DMS53 (cell line): ENCODE measurements around the gene DLG2.

Experiments used
- DNase-seq: peaks from one replicate; lab custom pipeline; 2025; lab: John Stamatoyannopoulos, UW

Gene DLG2

DNA sequence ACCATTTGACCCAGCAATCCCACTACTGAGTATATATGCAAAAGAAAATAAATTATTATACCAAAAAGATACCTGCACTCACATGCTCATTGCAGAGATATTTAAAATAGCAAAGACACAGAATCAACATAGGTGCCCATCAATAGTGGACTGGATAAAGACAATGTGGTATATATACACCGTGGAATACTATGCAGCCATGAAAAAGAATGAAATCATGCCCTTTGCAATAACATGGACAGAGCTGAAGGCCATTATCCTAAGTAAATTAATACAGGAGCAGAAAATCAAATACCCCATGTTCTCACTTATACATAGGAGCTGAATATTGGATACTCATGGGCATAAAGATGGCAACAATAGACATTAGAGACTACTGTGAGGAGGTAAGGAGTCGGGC lies 68.7 kb downstream of the DLG2 start:
- DNase-seq = no peak

GRCh38 chr11:85551881-85552280 lies 75.3 kb downstream of the DLG2 start:
- DNase-seq = no peak

- DNase-seq = no peak
These were observed 85.5 kb downstream of the DLG2 start for GRCh38 chr11:85541683-85542082.

- DNase-seq = no peak
These were observed 86.4 kb downstream of the DLG2 start for GRCh38 chr11:85540635-85541205.

GRCh38 chr11:85540181-85540580 lies 87.0 kb downstream of the DLG2 start:
- no peak for DNase-seq

DNA sequence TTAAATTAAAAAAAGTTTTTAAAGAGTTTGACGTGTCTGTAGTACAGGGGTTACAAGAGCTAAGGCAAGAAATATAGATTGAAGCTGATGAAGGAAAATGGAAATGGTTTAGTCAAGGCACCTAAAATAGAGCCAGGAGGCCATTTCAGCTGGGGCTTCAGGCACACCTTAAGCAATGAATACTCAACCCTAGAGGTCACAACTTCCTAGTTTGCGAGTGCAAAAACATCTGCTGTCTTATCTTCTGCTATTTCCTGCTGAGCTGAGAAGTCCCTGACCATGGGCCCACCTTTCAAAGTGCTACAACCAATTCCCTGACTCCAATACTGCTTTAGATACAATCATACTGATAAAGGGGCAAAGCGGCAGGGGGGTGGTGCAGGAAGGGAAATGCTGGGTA lies 87.4 kb downstream of the DLG2 start:
- DNase-seq = no peak

- peak; percentile 33 for DNase-seq
These were observed 88.0 kb downstream of the DLG2 start for GRCh38 chr11:85539029-85539689.

DNA sequence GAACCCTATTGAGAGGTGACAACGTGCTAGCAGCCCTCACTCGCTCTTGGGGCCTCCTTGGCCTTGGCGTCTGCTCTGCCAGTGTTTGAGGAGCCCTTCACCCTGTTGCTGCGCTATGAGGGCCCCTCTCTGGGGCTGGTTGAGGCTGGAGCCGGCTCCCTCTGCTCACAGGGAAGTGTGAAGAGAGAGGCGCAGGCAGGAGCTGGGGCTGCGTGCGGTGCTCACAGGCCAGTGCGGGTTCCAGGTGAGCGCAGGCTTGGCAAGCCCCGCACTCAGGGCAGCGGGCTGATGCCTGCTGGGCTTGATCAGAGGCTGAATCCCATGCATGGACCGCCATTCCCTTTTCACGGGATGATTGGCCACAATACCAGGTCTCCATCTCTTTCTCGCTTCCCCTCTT lies 90.7 kb downstream of the DLG2 start:
- no peak for DNase-seq

- no peak for DNase-seq
These were observed 92.3 kb downstream of the DLG2 start for GRCh38 chr11:85534806-85535205.

GRCh38 chr11:85531191-85531897 lies 95.8 kb downstream of the DLG2 start:
- DNase-seq = no peak

DNA sequence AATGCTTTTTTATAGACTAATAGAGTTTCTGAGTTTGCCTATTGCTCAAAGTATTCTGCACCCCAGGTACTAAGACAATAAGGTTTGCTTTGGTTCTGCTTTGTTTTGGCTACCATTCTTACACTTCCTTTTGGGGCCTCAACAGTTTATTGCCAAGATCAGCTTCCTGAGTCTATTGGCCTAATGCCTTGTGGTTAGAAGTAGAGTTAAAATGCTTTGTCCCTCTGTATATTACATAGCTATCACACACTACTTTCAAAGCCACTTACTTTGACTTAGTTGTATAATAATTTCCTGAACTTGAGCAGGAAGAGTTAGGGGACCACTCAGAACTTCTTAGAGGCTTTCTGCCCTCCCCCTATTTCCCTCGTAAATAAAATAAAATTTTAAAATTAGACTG lies 96.5 kb downstream of the DLG2 start:
- no peak for DNase-seq

DNA sequence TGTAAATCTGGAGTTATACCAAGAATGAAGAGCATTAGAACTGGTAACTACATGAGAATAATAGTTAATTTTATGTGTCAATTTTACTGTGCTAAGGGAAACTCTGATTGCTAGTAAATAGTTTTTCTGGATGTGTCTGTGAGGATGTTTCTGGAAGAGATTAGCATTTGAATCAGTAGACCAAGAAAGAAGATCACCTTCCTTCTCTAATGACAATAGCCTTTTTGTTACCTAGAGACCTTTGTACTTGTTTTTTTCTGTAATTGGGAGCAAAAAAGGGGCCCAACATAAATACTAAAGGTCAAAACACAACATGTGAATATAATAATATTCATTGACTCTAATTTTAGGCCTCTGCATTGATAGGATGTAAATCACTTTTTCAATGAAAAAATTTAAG lies 100.6 kb downstream of the DLG2 start:
- no peak for DNase-seq

DNA sequence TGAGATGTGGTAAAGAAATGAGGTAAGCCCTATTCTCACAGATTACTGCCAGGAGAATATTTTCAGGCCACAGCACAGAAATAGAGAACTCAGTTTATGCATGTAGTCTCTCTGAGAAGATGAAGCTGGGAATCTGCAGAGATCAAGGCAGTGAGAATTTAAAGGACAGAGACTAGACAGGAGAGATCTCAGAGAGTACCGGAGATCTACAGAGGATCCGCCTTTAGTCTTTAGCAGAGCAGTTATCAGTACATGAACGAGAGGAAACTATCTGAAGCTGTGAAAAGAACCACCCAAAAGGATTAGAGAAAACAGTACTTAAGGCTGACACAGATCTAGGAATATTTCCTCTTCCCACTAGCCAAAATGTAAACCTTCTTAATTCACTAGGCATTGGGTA lies 101.5 kb downstream of the DLG2 start:
- no peak for DNase-seq

GRCh38 chr11:85517272-85517671 lies 109.9 kb downstream of the DLG2 start:
- peak; percentile 20 for DNase-seq

GRCh38 chr11:85495918-85496317 lies 131.2 kb downstream of the DLG2 start:
- DNase-seq = no peak

DNA sequence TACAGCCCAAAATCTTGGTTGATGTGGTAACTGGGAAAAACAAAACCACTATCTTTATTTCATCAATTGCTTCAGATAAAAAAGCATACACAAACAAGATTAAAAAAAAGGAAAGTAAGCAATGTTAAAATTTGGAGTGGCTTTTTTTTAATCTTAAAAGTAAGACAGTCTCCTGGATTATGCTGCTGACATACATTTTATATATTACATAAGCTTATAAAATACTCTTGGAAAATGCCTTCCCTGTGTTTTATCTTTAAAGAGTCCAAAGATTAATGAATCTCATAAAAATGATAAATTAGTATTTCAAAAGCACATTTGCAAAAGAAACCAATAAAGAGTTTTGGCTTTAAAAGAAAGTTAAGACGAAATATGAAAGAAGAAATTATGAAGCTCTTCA lies 132.7 kb downstream of the DLG2 start:
- DNase-seq = no peak

- DNase-seq = no peak
These were observed 141.2 kb downstream of the DLG2 start for GRCh38 chr11:85485902-85486301.

- no peak for DNase-seq
These were observed 143.3 kb downstream of the DLG2 start for GRCh38 chr11:85483861-85484260.

DNA sequence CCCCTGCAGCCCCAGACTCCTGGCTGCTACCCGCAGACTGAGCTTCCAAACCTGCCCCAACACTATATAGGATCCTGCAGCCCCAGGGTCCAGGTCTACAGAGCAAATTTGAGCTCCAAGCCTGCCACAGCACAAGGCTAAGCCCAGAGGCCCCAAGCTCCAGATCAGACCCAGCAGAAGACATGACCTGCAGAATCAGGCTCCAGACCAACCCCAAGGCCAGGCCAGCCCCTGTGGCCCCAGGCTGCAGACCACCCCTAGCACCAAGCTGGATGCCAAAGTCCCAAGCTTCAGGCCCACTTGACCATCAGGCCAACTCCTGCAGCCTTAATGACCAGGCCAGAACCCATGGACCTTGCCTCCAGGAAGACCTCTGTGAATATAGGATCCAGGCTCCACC lies 145.3 kb downstream of the DLG2 start:
- no peak for DNase-seq

- no peak for DNase-seq
These were observed 151.3 kb downstream of the DLG2 start for GRCh38 chr11:85475660-85476517.

DNA sequence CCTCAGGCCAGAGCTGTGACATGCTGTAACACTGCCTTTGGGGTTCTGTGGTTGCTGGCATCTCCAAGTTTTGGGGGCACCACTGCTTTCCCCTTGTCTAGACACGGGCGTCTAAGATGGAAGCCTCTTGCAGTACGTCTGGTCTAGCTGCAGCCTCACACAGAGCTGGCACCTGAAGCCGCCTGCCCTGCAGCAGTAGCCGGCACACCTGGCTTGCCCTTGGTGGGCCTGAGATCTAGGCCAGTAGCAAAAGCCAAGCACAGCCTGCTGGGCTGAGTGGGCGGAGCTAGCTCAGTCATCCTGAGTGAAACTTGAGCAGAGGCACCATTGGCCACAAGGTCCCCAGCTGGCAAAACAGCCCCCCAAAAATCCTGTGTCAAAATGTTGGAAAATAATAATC lies 154.2 kb downstream of the DLG2 start:
- DNase-seq = no peak

DNA sequence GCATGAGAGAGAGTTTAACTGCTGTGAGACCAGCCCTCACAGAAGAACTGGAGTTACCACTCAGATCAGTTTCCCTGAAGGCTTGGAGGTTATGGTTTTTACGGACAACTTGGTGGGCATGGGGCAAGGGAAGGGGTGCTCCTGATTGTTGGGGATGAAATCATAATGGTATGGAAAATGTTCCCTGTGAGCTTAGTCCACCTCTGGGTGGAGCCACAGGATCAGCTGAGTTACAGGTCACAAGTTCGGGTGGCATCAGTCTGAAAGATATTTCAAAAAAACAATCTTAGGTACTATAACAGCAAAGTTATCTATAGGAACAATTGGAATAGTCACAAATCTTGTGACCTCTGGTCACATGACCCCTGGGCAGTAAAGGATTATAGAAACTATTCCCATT lies 162.9 kb downstream of the DLG2 start:
- peak; percentile 58 for DNase-seq

- DNase-seq = no peak
These were observed 167.8 kb downstream of the DLG2 start for GRCh38 chr11:85459304-85459703.
